MCF 10A (cell line): ENCODE data around the gene SLC22A8. TPM values are rescaled to one million over a fixed set of nuclear protein-coding genes. Genes with fewer than 3 reads are reported as not detected.

ENCODE experiments used
- BruUV-seq: library from RNA; stranded (reverse); fragments of 400-500 nt; replicated peaks from 2 replicates; lab custom pipeline; 2021; lab: Mats Ljungman, UMichigan
- CTCF ChIA-PET: fragments of 300-600 bp; sonication (Branson Sonifier 250); formaldehyde crosslinking; extraction: SDS; loops from one replicate; lab custom pipeline; 2021; ENCODE audit warnings: antibody characterized with exemption, inconsistent platforms; lab: Yijun Ruan, JAX
- POLR2A ChIA-PET: fragments of 300-600, 350-650 bp; sonication (Branson Sonifier 250); formaldehyde crosslinking; extraction: SDS; loops from one replicate; lab custom pipeline; 2020; ENCODE audit warnings: antibody characterized with exemption, inconsistent platforms; lab: Yijun Ruan, JAX
- DNase-seq: peaks from one replicate; pipeline ENCODE4 v3.0.0-alpha.2; 2018; ENCODE audit not compliant: unreplicated experiment
- H3K27ac Mint-ChIP-seq: one replicate; pipeline ENCODE4 v1.8.0; 2022; ENCODE audit warnings: mild to moderate bottlenecking, low read depth, mixed read lengths; ENCODE audit not compliant: unreplicated experiment
- H3K27me3 Mint-ChIP-seq: one replicate; pipeline ENCODE4 v1.8.0; 2022; ENCODE audit warnings: mixed read lengths; ENCODE audit not compliant: insufficient read depth, unreplicated experiment
- H3K36me3 Mint-ChIP-seq: one replicate; pipeline ENCODE4 v1.8.0; 2022; ENCODE audit warnings: mild to moderate bottlenecking, moderate library complexity, mixed read lengths; ENCODE audit not compliant: insufficient read depth, unreplicated experiment
- H3K4me1 Mint-ChIP-seq: one replicate; pipeline ENCODE4 v1.8.0; 2022; ENCODE audit warnings: mixed read lengths; ENCODE audit not compliant: insufficient read depth, unreplicated experiment
- H3K4me3 Mint-ChIP-seq: one replicate; pipeline ENCODE4 v1.8.0; 2022; ENCODE audit warnings: mild to moderate bottlenecking, moderate library complexity, mixed read lengths; ENCODE audit not compliant: unreplicated experiment
- H3K9me3 Mint-ChIP-seq: one replicate; pipeline ENCODE4 v1.8.0; 2022; ENCODE audit warnings: mixed read lengths; ENCODE audit not compliant: unreplicated experiment
- intact Hi-C: fragments of 100-400 bp; cut with micrococcal nuclease; formaldehyde crosslinking; loops from 2 replicates; pipeline ENCODE4 v1.14.1; 2022
- total RNA-seq: library from RNA; stranded (reverse); gene quantifications from 2 replicates; pipeline ENCODE4 v1.2.3, GENCODE V29; 2022
- TF ChIP-seq, protein P1 (sequence below): fragments of 200-600 bp; IDR thresholded peaks from one replicate; pipeline ENCODE4 v1.8.0; 2022; ENCODE audit warnings: antibody characterized with exemption, mild to moderate bottlenecking; ENCODE audit not compliant: unreplicated experiment

The SLC22A8 gene
- total RNA-seq, 1 experiment from 2014 or later: not detected

DNA sequence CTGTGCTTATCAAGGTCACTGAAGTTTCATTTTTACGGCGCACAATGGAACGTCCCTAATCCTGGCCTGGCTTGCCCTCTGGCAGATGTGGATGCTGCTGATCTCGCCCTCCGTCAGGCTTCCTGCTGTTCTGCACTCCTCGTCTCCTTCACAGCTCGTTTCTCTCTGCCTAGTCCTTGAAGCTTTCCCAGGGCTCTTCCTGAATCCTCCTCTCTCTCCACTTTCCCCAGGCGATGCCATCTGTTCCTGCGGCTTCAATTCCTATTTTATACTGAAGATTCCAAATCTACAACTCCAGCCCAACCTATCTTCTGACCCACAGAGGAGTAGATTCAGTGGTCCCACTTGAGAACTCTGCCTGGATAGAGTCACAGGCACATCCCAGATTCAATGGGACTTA, 14.2 kb downstream of the SLC22A8 start:
- H3K27ac Mint-ChIP-seq: no peak overlapping the region
- H3K4me3 Mint-ChIP-seq: no peak overlapping the region
- CTCF ChIA-PET: interaction anchor here (1.0 to 2.4 kb wide), 3 partner anchors 22 to 26 kb away, joined by 3 to 12 read pairs (median 4); no protein-coding TSS in a partner anchor
- TF ChIP-seq, protein P1, sequence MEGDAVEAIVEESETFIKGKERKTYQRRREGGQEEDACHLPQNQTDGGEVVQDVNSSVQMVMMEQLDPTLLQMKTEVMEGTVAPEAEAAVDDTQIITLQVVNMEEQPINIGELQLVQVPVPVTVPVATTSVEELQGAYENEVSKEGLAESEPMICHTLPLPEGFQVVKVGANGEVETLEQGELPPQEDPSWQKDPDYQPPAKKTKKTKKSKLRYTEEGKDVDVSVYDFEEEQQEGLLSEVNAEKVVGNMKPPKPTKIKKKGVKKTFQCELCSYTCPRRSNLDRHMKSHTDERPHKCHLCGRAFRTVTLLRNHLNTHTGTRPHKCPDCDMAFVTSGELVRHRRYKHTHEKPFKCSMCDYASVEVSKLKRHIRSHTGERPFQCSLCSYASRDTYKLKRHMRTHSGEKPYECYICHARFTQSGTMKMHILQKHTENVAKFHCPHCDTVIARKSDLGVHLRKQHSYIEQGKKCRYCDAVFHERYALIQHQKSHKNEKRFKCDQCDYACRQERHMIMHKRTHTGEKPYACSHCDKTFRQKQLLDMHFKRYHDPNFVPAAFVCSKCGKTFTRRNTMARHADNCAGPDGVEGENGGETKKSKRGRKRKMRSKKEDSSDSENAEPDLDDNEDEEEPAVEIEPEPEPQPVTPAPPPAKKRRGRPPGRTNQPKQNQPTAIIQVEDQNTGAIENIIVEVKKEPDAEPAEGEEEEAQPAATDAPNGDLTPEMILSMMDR: no peak
- H3K27me3 Mint-ChIP-seq: peaks cover 36% of the 10 kb centered on the region
- no TSS peak for BruUV-seq
- DNase-seq: no peak
- intact Hi-C loops: no loop called here
- no peaks in the 10 kb centered on the region for H3K9me3 Mint-ChIP-seq
- H3K36me3 Mint-ChIP-seq: no peaks in the 10 kb centered on the region
- H3K4me1 Mint-ChIP-seq: no peaks in the 10 kb centered on the region
- POLR2A ChIA-PET: interaction anchor here (0.7 kb wide), 1 partner anchor 273 kb away, joined by 3 read pairs; no protein-coding TSS in a partner anchor

DNA sequence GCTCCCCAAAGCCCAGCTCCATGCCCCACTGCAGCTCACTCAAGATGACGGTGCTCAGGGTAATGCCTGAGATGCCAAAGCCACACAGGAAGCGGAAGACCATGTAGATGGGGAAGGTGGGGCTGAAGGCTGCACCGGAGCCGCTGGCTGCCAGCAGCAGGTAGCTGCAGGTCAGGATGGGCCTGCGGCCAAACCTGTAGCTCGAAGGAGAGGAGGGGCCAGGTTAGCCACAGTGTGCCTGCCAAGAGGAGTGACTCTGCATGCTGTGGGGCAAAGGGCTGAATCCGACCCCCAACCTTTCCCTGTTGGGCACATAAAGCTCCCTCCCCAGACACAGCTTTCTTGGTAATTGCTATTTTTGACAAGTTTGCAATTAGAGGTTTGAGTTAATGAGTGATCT, 16.0 kb downstream of the SLC22A8 start:
- CTCF ChIA-PET: interaction anchor here (0.6 to 2.4 kb wide), 4 partner anchors 24 to 93 kb away, joined by 3 to 12 read pairs (median 3); no protein-coding TSS in a partner anchor
- Mint-ChIP-seq H3K4me1 (no peaks in the 10 kb centered on the region), H3K27ac (no peak overlapping the region), H3K9me3 (no peaks in the 10 kb centered on the region), H3K27me3 (peaks cover 20% of the 10 kb centered on the region), H3K4me3 (no peak overlapping the region), H3K36me3 (no peaks in the 10 kb centered on the region)
- TF ChIP-seq, protein P1: no peak
- intact Hi-C loops: no loop called here
- POLR2A ChIA-PET: interaction anchor here (0.6 kb wide), 1 partner anchor 577 kb away, joined by 3 read pairs; no protein-coding TSS in a partner anchor
- BruUV-seq: no TSS peak
- peak; percentile 73 for DNase-seq

DNA sequence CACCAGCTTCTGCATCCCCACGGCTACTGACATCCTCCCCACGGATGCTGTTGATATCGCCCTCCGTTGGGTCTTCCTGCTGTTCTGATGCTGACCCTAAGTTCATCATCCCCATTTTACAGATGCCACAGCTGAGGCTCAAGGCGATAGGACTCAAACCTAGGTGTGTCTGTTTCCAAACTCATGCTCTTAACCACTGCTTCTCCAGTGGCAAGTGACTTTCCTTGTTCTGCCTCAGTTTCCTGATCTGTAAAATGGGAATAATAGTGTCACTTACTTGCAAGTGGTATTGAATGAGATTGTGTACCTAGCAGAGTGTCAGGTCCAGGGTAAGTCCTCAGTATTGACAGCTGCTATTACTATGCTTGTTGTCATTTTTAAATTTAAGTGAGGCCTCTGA, 16.5 kb downstream of the SLC22A8 start:
- H3K4me1 Mint-ChIP-seq: no peaks in the 10 kb centered on the region
- BruUV-seq: no TSS peak
- ChIA-PET CTCF (interaction anchor here (0.6 to 2.4 kb wide), 4 partner anchors 24 to 93 kb away, joined by 3 to 12 read pairs (median 3); no protein-coding TSS in a partner anchor), POLR2A (interaction anchor here (0.6 kb wide), 1 partner anchor 577 kb away, joined by 3 read pairs; no protein-coding TSS in a partner anchor)
- H3K4me3 Mint-ChIP-seq: no peak overlapping the region
- DNase-seq: no peak
- intact Hi-C loops: no loop called here
- peaks cover 15% of the 10 kb centered on the region for H3K27me3 Mint-ChIP-seq
- H3K36me3 Mint-ChIP-seq: no peaks in the 10 kb centered on the region
- TF ChIP-seq, protein P1: no peak
- no peaks in the 10 kb centered on the region for H3K9me3 Mint-ChIP-seq
- H3K27ac Mint-ChIP-seq: no peak overlapping the region

DNA sequence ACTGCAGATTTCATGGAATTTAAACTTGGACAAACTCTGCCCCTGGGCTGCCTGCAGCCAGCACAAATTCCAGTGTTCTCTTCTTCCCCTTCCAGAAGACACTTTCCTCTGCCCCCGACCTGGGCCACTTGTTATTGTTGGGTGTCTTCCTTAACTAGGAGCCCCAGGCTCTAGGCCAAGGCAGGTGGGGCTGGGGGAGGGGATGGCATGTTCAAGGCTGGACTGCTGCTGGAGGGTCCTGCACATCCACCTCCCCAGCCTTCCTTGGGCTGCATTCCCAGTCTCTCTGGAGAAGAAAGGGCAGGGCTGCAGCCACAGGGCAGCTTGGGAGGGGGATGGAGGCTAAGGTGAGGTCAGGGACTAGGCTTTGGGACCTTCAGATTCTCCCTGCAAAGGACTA, 19.4 kb downstream of the SLC22A8 start:
- DNase-seq: no peak
- Mint-ChIP-seq H3K9me3 (no peaks in the 10 kb centered on the region), H3K36me3 (no peaks in the 10 kb centered on the region), H3K27ac (no peak overlapping the region), H3K27me3 (peaks cover 26% of the 10 kb centered on the region), H3K4me3 (no peak overlapping the region), H3K4me1 (no peaks in the 10 kb centered on the region)
- ChIA-PET CTCF (no interaction called here), POLR2A (no interaction called here)
- TF ChIP-seq, protein P1: no peak
- BruUV-seq: no TSS peak
- intact Hi-C loops: no loop called here
